Measurements from ENCODE around the gene ZNF385C. TPM values are rescaled to one million over a fixed set of nuclear protein-coding genes. Genes with fewer than 3 reads are reported as not detected.

Gene ZNF385C
- total and polyA plus RNA-seq, 2 donors (not counting 1 experiment from before 2014, with no cell fraction given), result 0.33 to 1.1 TPM

DNA sequence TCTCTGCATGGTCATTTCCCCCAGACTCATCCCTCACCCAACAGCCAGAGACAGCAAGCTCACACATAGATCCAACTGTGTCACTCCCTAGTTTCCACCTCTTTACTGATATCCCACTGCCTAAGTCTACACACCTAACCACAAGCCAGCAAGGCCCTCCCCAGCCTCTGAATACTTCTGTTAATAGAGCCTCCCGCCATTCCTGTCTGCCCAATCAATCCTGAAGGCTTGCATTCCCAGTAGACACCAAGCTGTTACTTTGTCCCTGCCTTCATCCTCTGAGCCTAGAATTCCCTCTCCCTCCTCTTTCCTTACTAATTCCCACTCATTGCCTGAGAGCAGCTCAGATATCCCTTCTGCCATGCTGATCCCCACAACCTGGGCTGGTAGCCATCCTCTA is 52.6 kb downstream of the ZNF385C start:
- Histone ChIP-seq H3K36me3 (replicated peaks in 1 of 2; ENCODE audit: control extremely low read depth in 1 of 2, control insufficient read depth in 1 of 2, extremely low read depth in 1 of 2, insufficient read depth in 2 of 2, low read length in 1 of 2) (no peaks in the 10 kb centered on the region), H4K20me1 (ENCODE audit: control insufficient read depth, insufficient read depth, low read length, poor library complexity, severe bottlenecking) (no peaks in the 10 kb centered on the region), H3K9ac (ENCODE audit: low read length) (no peak overlapping the region), H3K4me2 (replicated peaks; ENCODE audit: low read depth, low read length, poor library complexity, severe bottlenecking) (no peak overlapping the region), H3K4me1 (ENCODE audit: control insufficient read depth in 2 of 2, insufficient read depth in 2 of 2, low read length in 2 of 2) (peaks cover 5 to 7% of the 10 kb centered on the region in 2 donors), H3K9me3 (ENCODE audit: control extremely low read depth in 1 of 3, control insufficient read depth in 2 of 3, insufficient read depth in 1 of 3, low read length in 2 of 3) (no peaks in the 10 kb centered on the region), H3K4me3 (ENCODE audit: control extremely low read depth in 1 of 5, extremely low read depth in 1 of 5, insufficient read depth in 1 of 5, low read depth in 2 of 5, low read length in 4 of 5) (no peak overlapping the region), H3K27me3 (replicated peaks in 1 of 4; ENCODE audit: control extremely low read depth in 1 of 4, control insufficient read depth in 3 of 4, insufficient read depth in 4 of 4, low read length in 3 of 4) (peaks cover 0 to 6% (median 3%) of the 10 kb centered on the region in 4 experiments), H2AFZ (ENCODE audit: insufficient read depth, low read depth, low read length, poor library complexity, severe bottlenecking) (no peak overlapping the region), H3K79me2 (ENCODE audit: control insufficient read depth, insufficient read depth, low read length) (no peaks in the 10 kb centered on the region), H3K27ac (ENCODE audit: low read length in 2 of 2) (no peak overlapping the region)
- Mint-ChIP-seq H3K4me1 (peaks cover 5% of the 10 kb centered on the region), H3K4me3 (no peak overlapping the region), H3K27me3 (peaks cover 7% of the 10 kb centered on the region), H3K27ac (no peak overlapping the region), H3K9me3 (ENCODE audit: insufficient read depth) (no peaks in the 10 kb centered on the region)
- intact Hi-C loops (cut with micrococcal nuclease), result no loop called here
- POLR2A ChIA-PET, result no interaction called here
- WGBS (ENCODE audit: insufficient coverage), result 82% methylated on average over 1 of the region's 1 CpG
- ATAC-seq (ENCODE audit: low read depth) (no peak), DNase-seq (no peak)
- no peak for TF ChIP-seq EZH2 (IDR thresholded peaks at IDR 0.05; ENCODE audit: borderline replicate concordance, insufficient read depth, low read depth, low read length, poor library complexity, severe bottlenecking)
- TF ChIP-seq, protein P1, sequence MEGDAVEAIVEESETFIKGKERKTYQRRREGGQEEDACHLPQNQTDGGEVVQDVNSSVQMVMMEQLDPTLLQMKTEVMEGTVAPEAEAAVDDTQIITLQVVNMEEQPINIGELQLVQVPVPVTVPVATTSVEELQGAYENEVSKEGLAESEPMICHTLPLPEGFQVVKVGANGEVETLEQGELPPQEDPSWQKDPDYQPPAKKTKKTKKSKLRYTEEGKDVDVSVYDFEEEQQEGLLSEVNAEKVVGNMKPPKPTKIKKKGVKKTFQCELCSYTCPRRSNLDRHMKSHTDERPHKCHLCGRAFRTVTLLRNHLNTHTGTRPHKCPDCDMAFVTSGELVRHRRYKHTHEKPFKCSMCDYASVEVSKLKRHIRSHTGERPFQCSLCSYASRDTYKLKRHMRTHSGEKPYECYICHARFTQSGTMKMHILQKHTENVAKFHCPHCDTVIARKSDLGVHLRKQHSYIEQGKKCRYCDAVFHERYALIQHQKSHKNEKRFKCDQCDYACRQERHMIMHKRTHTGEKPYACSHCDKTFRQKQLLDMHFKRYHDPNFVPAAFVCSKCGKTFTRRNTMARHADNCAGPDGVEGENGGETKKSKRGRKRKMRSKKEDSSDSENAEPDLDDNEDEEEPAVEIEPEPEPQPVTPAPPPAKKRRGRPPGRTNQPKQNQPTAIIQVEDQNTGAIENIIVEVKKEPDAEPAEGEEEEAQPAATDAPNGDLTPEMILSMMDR (IDR thresholded peaks at IDR 0.05), result no peak
- CTCF ChIA-PET, result interaction anchor here (2.4 kb wide), 1 partner anchor 21 kb away, joined by 7 read pairs; no protein-coding TSS in a partner anchor

DNA sequence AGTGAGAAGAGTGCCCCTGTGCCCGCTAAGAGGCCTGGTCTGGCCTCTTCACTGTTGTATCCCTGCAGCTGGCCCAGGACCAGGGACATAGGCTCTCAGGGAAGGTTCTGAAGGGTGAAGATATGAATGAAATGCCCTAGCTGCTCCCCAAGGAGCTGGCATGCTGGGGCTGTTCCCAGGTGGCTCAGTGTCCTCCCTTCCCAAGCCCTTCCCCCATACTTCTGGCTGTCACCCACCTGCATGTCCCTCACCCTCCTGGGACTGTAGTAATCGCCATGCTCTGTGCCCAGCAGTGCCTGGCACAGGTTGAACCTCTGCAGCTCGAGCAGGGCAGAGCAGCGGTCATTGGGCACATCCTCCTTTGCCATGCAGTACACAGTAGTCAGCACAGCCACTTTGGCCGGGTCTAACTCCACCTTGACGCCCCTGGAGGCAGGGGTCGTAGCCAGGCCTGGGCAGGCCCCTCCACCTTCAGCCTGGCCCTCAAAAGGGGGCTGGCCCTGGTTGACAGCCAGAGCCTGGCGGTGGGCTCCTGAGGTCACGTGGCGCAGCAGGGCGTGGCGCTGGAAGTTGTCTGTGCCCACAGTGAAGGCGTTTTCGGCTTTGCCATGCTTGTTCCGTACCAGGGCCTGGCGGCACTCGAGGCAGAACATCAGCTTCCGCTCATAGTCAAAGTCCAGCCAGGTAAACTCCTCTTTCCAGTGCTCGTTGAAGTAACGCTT is 55.5 kb downstream of the ZNF385C start:
- H3K9ac ChIP-seq (ENCODE audit: low read length), result no peak overlapping the region

More for the DNA sequence above, 55.5 kb downstream of the ZNF385C start:
- no peak overlapping the region for H2AFZ ChIP-seq (ENCODE audit: insufficient read depth, low read depth, low read length, poor library complexity, severe bottlenecking)
- Mint-ChIP-seq H3K27me3 (peaks cover 6% of the 10 kb centered on the region), H3K4me3 (no peak overlapping the region), H3K4me1 (no peaks in the 10 kb centered on the region), H3K9me3 (ENCODE audit: insufficient read depth) (no peaks in the 10 kb centered on the region), H3K27ac (no peak overlapping the region)
- no peaks in the 10 kb centered on the region for H3K79me2 ChIP-seq (ENCODE audit: control insufficient read depth, insufficient read depth, low read length)
- DNase-seq (no peak), ATAC-seq (ENCODE audit: low read depth) (no peak)
- no peak overlapping the region for H3K4me2 ChIP-seq (replicated peaks; ENCODE audit: low read depth, low read length, poor library complexity, severe bottlenecking)
- H3K27me3 ChIP-seq (replicated peaks in 1 of 4; ENCODE audit: control extremely low read depth in 1 of 4, control insufficient read depth in 3 of 4, insufficient read depth in 4 of 4, low read length in 3 of 4), result peaks cover 0 to 4% (median 1%) of the 10 kb centered on the region in 4 experiments
- 94% methylated on average over 18 of the region's 20 CpGs for WGBS (ENCODE audit: insufficient coverage)
- no peaks in the 10 kb centered on the region for H3K9me3 ChIP-seq (ENCODE audit: control extremely low read depth in 1 of 3, control insufficient read depth in 2 of 3, insufficient read depth in 1 of 3, low read length in 2 of 3)
- CTCF ChIA-PET, result no interaction called here
- H3K36me3 ChIP-seq (replicated peaks in 1 of 2; ENCODE audit: control extremely low read depth in 1 of 2, control insufficient read depth in 1 of 2, extremely low read depth in 1 of 2, insufficient read depth in 2 of 2, low read length in 1 of 2), result no peaks in the 10 kb centered on the region
- H3K27ac ChIP-seq (ENCODE audit: low read length in 2 of 2), result no peak overlapping the region
- intact Hi-C loops (cut with micrococcal nuclease), result no loop called here
- H3K4me1 ChIP-seq (ENCODE audit: control insufficient read depth in 2 of 2, insufficient read depth in 2 of 2, low read length in 2 of 2), result no peaks in the 10 kb centered on the region
- H3K4me3 ChIP-seq (ENCODE audit: control extremely low read depth in 1 of 5, extremely low read depth in 1 of 5, insufficient read depth in 1 of 5, low read depth in 2 of 5, low read length in 4 of 5), result no peak overlapping the region
- POLR2A ChIA-PET, result no interaction called here
- no peak for TF ChIP-seq EZH2 (IDR thresholded peaks at IDR 0.05; ENCODE audit: borderline replicate concordance, insufficient read depth, low read depth, low read length, poor library complexity, severe bottlenecking)
- TF ChIP-seq, protein P1 (IDR thresholded peaks at IDR 0.05), result no peak
- H4K20me1 ChIP-seq (ENCODE audit: control insufficient read depth, insufficient read depth, low read length, poor library complexity, severe bottlenecking), result no peaks in the 10 kb centered on the region

All from B cell (primary cell).